ENCODE data around the gene ATAD1.

- no peak for TF ChIP-seq CTCF (conservative IDR thresholded peaks at IDR 0.05; ENCODE audit: low read depth, low read length)
- no peak for TF ChIP-seq EZH2 (IDR thresholded peaks at IDR 0.05; ENCODE audit: low read length, unreplicated experiment)
These were observed 31.6 kb downstream of the ATAD1 start for GRCh38 chr10:87786421-87786820.

Measured in PC-3 (cell line).